Upper lobe of left lung (tissue), 6 donors: ENCODE measurements around the gene PLEKHA8. TPM values are rescaled to one million over a fixed set of nuclear protein-coding genes. Genes with fewer than 3 reads are reported as not detected.
"Not testable (repeated sequence)": the region's sequence is repeated elsewhere in the genome, so short reads cannot be mapped to it uniquely, and the experiment has no call there.

Experiments used
- ATAC-seq, 2 donors: fragments of 200-7000 bp; cut with Tn5 transposase; one replicate each; pipeline ENCODE4 v1.9.1; 2022; ENCODE audit warnings: mild to moderate bottlenecking in 2 of 2, moderate library complexity in 2 of 2; ENCODE audit not compliant: low FRiP score in 2 of 2
- DNase-seq, 2 donors: peaks; one replicate each; pipeline ENCODE4 v3.0.0-alpha.2; 2019 to 2020
- H3K27ac ChIP-seq, 4 donors: fragments of 200-600 bp; sonication (generic); one replicate each; pipeline ENCODE4 v1.5.1; 2016 to 2019
- H3K27me3 ChIP-seq, 4 donors: fragments of 200-600 bp; sonication (generic); one replicate each; pipeline ENCODE4 v1.5.1; 2017 to 2019
- H3K36me3 ChIP-seq, 4 donors: fragments of 200-600 bp; sonication (generic); one replicate each; pipeline ENCODE4 v1.5.1; 2016 to 2019
- H3K4me1 ChIP-seq, 4 donors: fragments of 200-600 bp; sonication (generic); one replicate each; pipeline ENCODE4 v1.5.1; 2018 to 2019
- H3K4me3 ChIP-seq, 4 donors: fragments of 200-600 bp; sonication (generic); one replicate each; pipeline ENCODE4 v1.5.1; 2017 to 2019; ENCODE audit warnings: mild to moderate bottlenecking in 2 of 4, moderate library complexity in 1 of 4
- H3K9me3 ChIP-seq, 4 donors: fragments of 200-600 bp; sonication (generic); one replicate each; pipeline ENCODE4 v1.5.1; 2018 to 2019
- CTCF ChIP-seq, 6 experiments: fragments of 450-650 bp in 4 of 6; fragments of 200-600 bp in 2 of 6; sonication (generic) in 2 of 6; IDR thresholded peaks; one replicate each; pipeline ENCODE4 v1.5.1; 2016 to 2019; ENCODE audit warnings: antibody characterized with exemption in 6 of 6
- EP300 ChIP-seq, 4 donors: sonication (generic); formaldehyde crosslinking; IDR thresholded peaks; one replicate each; pipeline ENCODE4 v1.5.1; 2017; ENCODE audit warnings: antibody characterized with exemption in 4 of 4, control low read depth in 2 of 4
- POLR2A ChIP-seq, 4 donors: fragments of 450-650 bp; IDR thresholded peaks; one replicate each; pipeline ENCODE4 v1.5.1; 2016 to 2017; ENCODE audit warnings: antibody characterized with exemption in 4 of 4, mild to moderate bottlenecking in 2 of 4
- POLR2AphosphoS5 ChIP-seq, 2 donors: sonication (generic); formaldehyde crosslinking; IDR thresholded peaks; one replicate each; pipeline ENCODE4 v1.5.1; 2017; ENCODE audit warnings: antibody characterized with exemption in 2 of 2
- WGBS, 2 donors: methylation state at CpG; one replicate each; pipeline ENCODE4 v1.1.5; 2017 to 2018; 5-methylcytosine and 5-hydroxymethylcytosine counted together
- total RNA-seq, 6 donors: library from RNA; depleted of rRNA in 4 of 6; stranded (reverse); fragments of >200 nt in 4 of 6; gene quantifications; one replicate each; pipeline versions ENCODE4 v1.1.0 to v1.2.1, GENCODE V29; 2016 to 2021
- donor health status: DM: no; HTN: no; CAD: no; lungs with moderate emphysema.
- donor health status: DM: no; HTN: yes; CAD: no; lungs with severe emphysema.

The PLEKHA8 gene
- total RNA-seq, 6 donors from 2014 or later = 5.8 to 22.0 (median 10.8) TPM

DNA sequence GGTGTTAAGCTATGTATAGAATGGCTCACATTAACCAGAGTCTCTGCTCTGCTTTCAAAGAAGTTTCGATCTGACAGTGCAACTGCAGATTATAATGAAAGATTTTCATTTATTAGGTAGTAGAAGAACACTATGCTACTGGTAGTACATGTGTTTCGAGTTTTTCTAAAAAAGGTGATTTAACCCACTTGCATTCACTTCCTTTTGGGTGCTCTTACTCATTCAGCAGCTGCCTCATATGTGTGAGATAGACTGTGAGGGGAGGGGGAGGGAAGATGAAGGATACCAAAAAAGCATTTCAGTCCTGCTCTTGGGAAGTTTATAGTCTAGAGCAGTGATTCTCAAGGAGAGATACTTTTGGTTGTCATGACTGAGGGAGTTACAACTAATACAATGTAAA lies 20.4 kb downstream of the PLEKHA8 start:
- Histone ChIP-seq H3K4me1 (no peaks in the 10 kb centered on the region), H3K4me3 (no peak overlapping the region), H3K9me3 (no peaks in the 10 kb centered on the region), H3K27ac (no peak overlapping the region), H3K36me3 (peaks cover 2 to 55% (median 11%) of the 10 kb centered on the region in 4 donors), H3K27me3 (no peaks in the 10 kb centered on the region)
- TF ChIP-seq EP300 (IDR thresholded peaks at IDR 0.05) = no peak
- WGBS, 2 donors = 94 to 95% methylated on average over 2 of the region's 2 CpGs
- ATAC-seq (no peak), DNase-seq (no peak)

- H3K27ac ChIP-seq = no peak overlapping the region
- ATAC-seq = no peak
Observed at GRCh38 chr7:30049173-30049572, 21.0 kb downstream of the PLEKHA8 start.

DNA sequence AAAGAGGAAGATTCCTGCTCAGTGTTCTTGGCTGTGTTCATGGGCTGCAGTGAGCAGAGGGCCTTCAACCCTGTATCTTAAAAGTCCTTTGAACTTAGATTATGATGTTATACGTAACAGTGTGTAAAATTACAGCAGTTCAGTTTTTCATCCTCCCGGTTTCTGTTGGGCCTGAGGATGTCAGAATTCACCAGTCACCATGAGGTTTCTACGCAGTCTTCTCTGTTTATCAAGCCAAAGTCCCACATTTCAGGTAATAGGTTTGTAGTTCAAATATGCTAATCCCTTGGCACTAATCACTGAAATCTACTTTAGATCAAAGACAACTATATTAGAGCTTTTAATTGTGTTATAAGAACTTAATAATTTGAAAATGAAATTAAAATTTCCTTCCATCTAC lies 24.9 kb downstream of the PLEKHA8 start:
- no peak overlapping the region for H3K4me3 ChIP-seq
- H3K4me1 ChIP-seq = no peaks in the 10 kb centered on the region
- 95 to 99% methylated on average over 3 of the region's 3 CpGs for WGBS, 2 donors
- no peak for ATAC-seq
- no peaks in the 10 kb centered on the region for H3K27me3 ChIP-seq
- H3K27ac ChIP-seq = no peak overlapping the region
- TF ChIP-seq POLR2A (IDR thresholded peaks at IDR 0.05) (no peak), CTCF (IDR thresholded peaks at IDR 0.05) (no peak)
- H3K9me3 ChIP-seq = no peaks in the 10 kb centered on the region
- no peak for DNase-seq
- H3K36me3 ChIP-seq = peaks cover 0 to 55% (median 10%) of the 10 kb centered on the region in 4 donors

More at GRCh38 chr7:30049173-30049572, 21.0 kb downstream of the PLEKHA8 start:
- 93 to 94% methylated on average over 4 of the region's 4 CpGs for WGBS, 2 donors
- H3K4me3 ChIP-seq = no peak overlapping the region
- H3K4me1 ChIP-seq = no peaks in the 10 kb centered on the region
- no peaks in the 10 kb centered on the region for H3K27me3 ChIP-seq
- no peak for DNase-seq
- H3K9me3 ChIP-seq = no peaks in the 10 kb centered on the region
- H3K36me3 ChIP-seq = peaks cover 2 to 59% (median 11%) of the 10 kb centered on the region in 4 donors
- no peak for TF ChIP-seq POLR2AphosphoS5 (IDR thresholded peaks at IDR 0.05)
- no peak for TF ChIP-seq CTCF (IDR thresholded peaks at IDR 0.05)

DNA sequence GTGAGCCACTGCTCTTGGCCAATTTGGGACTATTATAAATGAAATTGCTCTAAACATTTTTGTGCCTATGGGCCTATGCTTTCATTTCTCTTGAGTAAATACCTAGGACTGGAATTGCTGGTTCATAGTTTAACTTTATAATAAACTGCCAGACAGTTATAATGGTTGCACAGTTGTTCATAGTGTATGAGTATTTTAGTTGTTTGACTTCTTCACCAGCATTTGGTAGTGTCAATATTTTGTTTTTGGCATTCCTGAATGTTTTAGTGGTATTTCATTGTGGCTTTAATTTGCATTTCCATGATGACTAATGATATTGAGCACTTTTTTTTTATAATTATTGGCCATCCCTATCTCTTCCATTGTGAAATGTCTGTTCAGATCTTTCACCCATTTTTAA lies 29.5 kb downstream of the PLEKHA8 start:
- no peaks in the 10 kb centered on the region for H3K9me3 ChIP-seq
- H3K4me1 ChIP-seq = no peaks in the 10 kb centered on the region
- no peak for ATAC-seq
- no peak for DNase-seq
- no peak for TF ChIP-seq EP300 (IDR thresholded peaks at IDR 0.05)
- no peak for TF ChIP-seq POLR2AphosphoS5 (IDR thresholded peaks at IDR 0.05)
- TF ChIP-seq CTCF (IDR thresholded peaks at IDR 0.05) = no peak
- TF ChIP-seq POLR2A (IDR thresholded peaks at IDR 0.05) = no peak
- no peaks in the 10 kb centered on the region for H3K27me3 ChIP-seq
- no peak overlapping the region for H3K27ac ChIP-seq
- no peak overlapping the region for H3K4me3 ChIP-seq
- peaks cover 2 to 30% (median 8%) of the 10 kb centered on the region in 4 donors for H3K36me3 ChIP-seq

DNA sequence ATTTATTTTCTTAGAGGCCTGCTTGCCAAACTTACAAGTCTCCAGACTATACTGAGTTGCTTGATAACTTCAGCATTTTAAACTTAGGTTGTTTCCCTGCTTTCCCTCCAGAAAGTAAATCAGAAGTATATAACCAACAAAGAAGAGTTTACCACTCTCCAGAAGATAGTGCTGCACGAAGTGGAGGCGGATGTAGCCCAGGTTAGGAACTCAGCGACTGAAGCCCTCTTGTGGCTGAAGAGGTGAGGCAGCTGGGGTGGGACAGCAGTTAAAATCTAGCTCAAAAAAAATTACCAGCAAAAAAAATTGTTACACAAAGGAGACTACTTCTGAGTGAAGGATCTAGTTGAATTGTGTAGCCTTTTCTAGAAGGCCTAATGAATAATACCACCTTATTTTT lies 33.6 kb downstream of the PLEKHA8 start:
- H3K9me3 ChIP-seq, H3K27me3 ChIP-seq, H3K27ac ChIP-seq, H3K4me3 ChIP-seq, H3K4me1 ChIP-seq: not testable (repeated sequence)
- peak in 5 of 6 experiments; percentile 32 to 40 (median 38) for TF ChIP-seq CTCF (IDR thresholded peaks at IDR 0.05)
- WGBS, 2 donors = 22 to 25% methylated on average over 3 of the region's 3 CpGs
- DNase-seq (peak in 1 of 2 donors; percentile 26), ATAC-seq (peak in 1 of 2 donors; percentile 89)
- peaks cover 0 to 16% (median 1%) of the 10 kb centered on the region in 4 donors for H3K36me3 ChIP-seq
